ENCODE measurements around the gene GPR161. TPM values are rescaled to one million over a fixed set of nuclear protein-coding genes. Genes with fewer than 3 reads are reported as not detected.

GPR161 gene
- total and polyA plus RNA-seq, 9 of the 15 experiments (the other 6 are each of a cell fraction or from before 2014, with no cell fraction given): 0.15 to 2.4 (median 0.76) TPM

- TF ChIP-seq REST (IDR thresholded peaks at IDR 0.05; ENCODE audit: borderline replicate concordance): peak; percentile 65; the same call in 1 of the 2 replicates
- no peak for TF ChIP-seq REST (CRISPR knock-in tag; IDR thresholded peaks at IDR 0.05; ENCODE audit: low read depth)
- peak; percentile 47 to 76; a peak in 3 of 4 replicates for TF ChIP-seq RAD21 (CRISPR knock-in tag; conservative IDR thresholded peaks at IDR 0.05 in 1 of 2, IDR thresholded peaks at IDR 0.05 in 1 of 2)
These were observed 44.0 kb downstream of the GPR161 start (continued) for GRCh38 chr1:168092566-168093355.

All from K562 (cell line).